Endothelial cell of umbilical vein (primary cell): ENCODE measurements around the gene MFSD6L. TPM values are rescaled to one million over a fixed set of nuclear protein-coding genes. Genes with fewer than 3 reads are reported as not detected.

Experiments used
- BruUV-seq: library from RNA; stranded (reverse); fragments of 400-500 nt; replicated peaks from 2 replicates; lab custom pipeline; 2021; lab: Mats Ljungman, UMichigan
- CTCF ChIA-PET: fragments of 300-600, 350-600 bp; sonication (Branson Sonifier 250); formaldehyde crosslinking; loops from one replicate; lab custom pipeline; 2021; ENCODE audit warnings: antibody characterized with exemption, inconsistent platforms; lab: Charles Lee
- POLR2A ChIA-PET: fragments of 300-600, 350-600 bp; sonication (Branson Sonifier 250); formaldehyde crosslinking; loops from one replicate; lab custom pipeline; 2021; ENCODE audit warnings: antibody characterized with exemption, inconsistent platforms; lab: Charles Lee
- DNase-seq: peaks from one replicate; pipeline ENCODE4 v3.0.0-alpha.2; 2011; ENCODE audit warnings: low read depth, low spot score
- FAIRE-seq: peaks from 2 replicates; lab custom pipeline; 2011; peaks lifted over from hg19 to GRCh38; lab: Jason Lieb, UNC
- H2AFZ ChIP-seq: 2 replicates; pipeline ENCODE4 v1.6.0; 2012; ENCODE audit warnings: low read depth, low read length, control low read depth, inconsistent platforms
- H3K27ac ChIP-seq: 2 replicates; pipeline ENCODE4 v1.5.1; 2011; ENCODE audit warnings: low read depth, mild to moderate bottlenecking, control low read depth, low read length, moderate library complexity; ENCODE audit not compliant: insufficient read depth
- H3K27me3 ChIP-seq, 2 experiments: 2 replicates each; pipeline versions ENCODE4 v1.6.0 to v1.6.1; 2011; ENCODE audit warnings: low read length in 2 of 2, mixed read lengths in 1 of 2; ENCODE audit not compliant: control insufficient read depth in 2 of 2, insufficient read depth in 2 of 2
- H3K36me3 ChIP-seq, 2 experiments: 2 replicates in 1 of 2; 3 replicates in 1 of 2; pipeline ENCODE4 v1.5.1; 2011; ENCODE audit warnings: low read length in 2 of 2, mild to moderate bottlenecking in 1 of 2, moderate library complexity in 1 of 2; ENCODE audit not compliant: control insufficient read depth in 2 of 2, insufficient read depth in 2 of 2; ENCODE audit errors: extremely low read depth in 1 of 2
- H3K4me1 ChIP-seq: 3 replicates; pipeline ENCODE4 v1.5.1; 2011; ENCODE audit warnings: mild to moderate bottlenecking, low read length; ENCODE audit not compliant: control insufficient read depth, insufficient read depth; ENCODE audit errors: extremely low read depth
- H3K4me2 ChIP-seq: 2 replicates; pipeline ENCODE4 v1.6.1; 2011; ENCODE audit warnings: low read length, control low read depth, mixed read lengths; ENCODE audit not compliant: insufficient read depth
- H3K4me3 ChIP-seq, 3 experiments: fragments of 200-600 bp in 1 of 3; sonication (generic), shearing (Covaris generic) in 1 of 3; replicated peaks in 1 of 3; 2 replicates each; pipeline ENCODE4 v1.5.1; 2011 to 2016; ENCODE audit warnings: control low read depth in 3 of 3, low read length in 3 of 3, mild to moderate bottlenecking in 2 of 3, inconsistent platforms in 1 of 3, low read depth in 1 of 3, moderate library complexity in 1 of 3; ENCODE audit not compliant: insufficient read depth in 1 of 3
- H3K79me2 ChIP-seq: 2 replicates; pipeline ENCODE4 v1.6.0; 2012; ENCODE audit warnings: low read length, inconsistent platforms; ENCODE audit not compliant: control insufficient read depth, insufficient read depth
- H3K9ac ChIP-seq: replicated peaks from 2 replicates; pipeline ENCODE3; 2011; ENCODE audit warnings: low read length, control low read depth; ENCODE audit not compliant: insufficient read depth; ENCODE audit errors: extremely low read depth
- H3K9me1 ChIP-seq: replicated peaks from 3 replicates; pipeline ENCODE4 v1.6.0; 2011; ENCODE audit warnings: mild to moderate bottlenecking, low read length; ENCODE audit not compliant: control insufficient read depth, insufficient read depth; ENCODE audit errors: extremely low read depth
- H3K9me3 ChIP-seq: replicated peaks from 2 replicates; pipeline ENCODE4 v1.5.1; 2012; ENCODE audit warnings: low read length, inconsistent platforms; ENCODE audit not compliant: control insufficient read depth, insufficient read depth
- H4K20me1 ChIP-seq: replicated peaks from 2 replicates; pipeline ENCODE3; 2011; ENCODE audit warnings: mild to moderate bottlenecking, low read length; ENCODE audit not compliant: control insufficient read depth, insufficient read depth; ENCODE audit errors: extremely low read depth
- CTCF ChIP-seq, 2 donors: IDR thresholded peaks; 1 replicate in 1 of 2; 2 replicates in 1 of 2; pipeline ENCODE4 v1.5.1; 2011; ENCODE audit warnings: low read length in 2 of 2, mild to moderate bottlenecking in 2 of 2, moderate library complexity in 2 of 2, control low read depth in 1 of 2, inconsistent platforms in 1 of 2, low read depth in 1 of 2; ENCODE audit not compliant: insufficient read depth in 1 of 2; ENCODE audit errors: extremely low read depth in 1 of 2
- EZH2 ChIP-seq: IDR thresholded peaks from 2 replicates; pipeline ENCODE4 v1.6.1; 2012; ENCODE audit warnings: borderline replicate concordance, low read depth, mild to moderate bottlenecking, moderate library complexity, low read length, inconsistent platforms; ENCODE audit not compliant: severe bottlenecking
- FOS ChIP-seq: IDR thresholded peaks from 2 replicates; pipeline ENCODE4 v1.6.1; 2011; ENCODE audit warnings: mild to moderate bottlenecking, low read length, moderate library complexity, borderline replicate concordance; ENCODE audit not compliant: insufficient read depth
- GATA2 ChIP-seq: IDR thresholded peaks from 2 replicates; pipeline ENCODE4 v1.7.0; 2011; ENCODE audit warnings: low read depth, mild to moderate bottlenecking, moderate library complexity, mixed read lengths, low read length; ENCODE audit not compliant: insufficient read length, insufficient read depth
- JUN ChIP-seq: IDR thresholded peaks from 2 replicates; pipeline ENCODE4 v1.6.1; 2011; ENCODE audit warnings: borderline replicate concordance, low read depth; ENCODE audit not compliant: insufficient read length, insufficient read depth
- MAX ChIP-seq: IDR thresholded peaks from 2 replicates; pipeline ENCODE4 v1.6.1; 2011; ENCODE audit not compliant: insufficient read depth, insufficient read length
- MYC ChIP-seq: IDR thresholded peaks from one replicate; pipeline ENCODE4 v1.6.1; 2011; ENCODE audit warnings: mild to moderate bottlenecking, low read depth, low read length
- POLR2A ChIP-seq: IDR thresholded peaks from 2 replicates; pipeline ENCODE4 v1.6.1; 2012; ENCODE audit warnings: low read depth, mild to moderate bottlenecking, control low read depth, low read length
- POLR2AphosphoS5 ChIP-seq: IDR thresholded peaks from 2 replicates; pipeline ENCODE4 v1.6.1; 2012; ENCODE audit warnings: low read depth, mild to moderate bottlenecking, control low read depth, low read length, moderate library complexity; ENCODE audit not compliant: insufficient read depth
- dilution Hi-C: fragments of 300-500 bp; cut with MboI; formaldehyde crosslinking; loops from one replicate; pipeline ENCODE4 v1.15.0; 2019; ENCODE audit warnings: low sequenced_read_pairs; ENCODE audit not compliant: extremely low pct_ligation_motif_present
- intact Hi-C: fragments of 100-400 bp; cut with micrococcal nuclease; formaldehyde crosslinking; loops from one replicate; pipeline ENCODE4 v1.10.0; 2022
- polyA plus RNA-seq, 4 experiments: library from polyadenylated mRNA; depleted of rRNA in 3 of 4; stranded (reverse) in 3 of 4; unstranded in 1 of 4; fragments of >200 nt; gene quantifications; 2 replicates each; pipeline versions ENCODE4 v1.2.1 to v1.2.3, GENCODE V29; 2011 to 2012; ENCODE audit warnings: missing spikeins in 1 of 4
- total RNA-seq: library from RNA; stranded (reverse); gene quantifications from 2 replicates; pipeline ENCODE4 v1.2.3, GENCODE V29; 2021

MFSD6L gene
- total and polyA plus RNA-seq, 2 donors (not counting 3 experiments of a cell fraction or from before 2014, with no cell fraction given): not detected

DNA sequence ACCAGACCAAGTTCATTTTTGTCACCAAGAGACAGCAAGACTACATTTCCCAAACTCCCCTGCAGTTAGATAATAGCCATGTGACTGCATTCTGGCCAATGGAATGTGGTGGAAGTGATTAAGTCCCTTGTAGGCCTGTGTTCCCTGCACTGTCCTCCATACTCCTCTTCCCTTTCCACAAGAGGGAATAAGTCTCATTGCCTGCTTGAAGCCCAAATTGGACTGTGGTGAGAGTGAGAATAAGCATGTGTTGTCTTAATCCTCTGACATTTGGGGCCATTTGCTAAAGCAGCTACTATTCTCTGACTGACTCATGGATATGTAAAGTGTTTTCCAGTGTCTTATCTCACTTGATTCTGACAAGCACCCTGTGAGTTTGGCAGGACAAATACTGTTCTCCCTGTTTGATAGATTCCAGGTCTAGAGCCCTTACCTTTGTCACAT, 47.6 kb upstream of the MFSD6L start:
- intact Hi-C loops: no loop called here
- dilution Hi-C loops: no loop called here
- POLR2A ChIA-PET: no interaction called here
- H3K36me3 ChIP-seq: no peaks in the 10 kb centered on the region
- H3K27ac ChIP-seq: no peak overlapping the region
- H3K9ac ChIP-seq: no peak overlapping the region
- no peak overlapping the region for H3K4me3 ChIP-seq
- FAIRE-seq (peak; percentile 49), DNase-seq (peak; percentile 11)
- H2AFZ ChIP-seq: no peak overlapping the region
- no peak overlapping the region for H3K4me2 ChIP-seq
- CTCF ChIA-PET: no interaction called here
- no peaks in the 10 kb centered on the region for H4K20me1 ChIP-seq
- no peaks in the 10 kb centered on the region for H3K9me3 ChIP-seq
- H3K4me1 ChIP-seq: no peaks in the 10 kb centered on the region
- no peaks in the 10 kb centered on the region for H3K9me1 ChIP-seq
- BruUV-seq: no TSS peak
- H3K27me3 ChIP-seq: no peaks in the 10 kb centered on the region
- H3K79me2 ChIP-seq: no peaks in the 10 kb centered on the region
- TF ChIP-seq MYC (no peak), MAX (no peak), JUN (no peak), FOS (no peak), GATA2 (no peak), CTCF (IDR thresholded peaks at IDR 0.05; ENCODE audit: extremely low read depth in 1 of 2, insufficient read depth in 1 of 2, low read depth in 1 of 2, low read length in 2 of 2) (no peak), POLR2A (no peak), POLR2AphosphoS5 (no peak), EZH2 (no peak)
